ENCODE data around the gene CDHR3.

DNA sequence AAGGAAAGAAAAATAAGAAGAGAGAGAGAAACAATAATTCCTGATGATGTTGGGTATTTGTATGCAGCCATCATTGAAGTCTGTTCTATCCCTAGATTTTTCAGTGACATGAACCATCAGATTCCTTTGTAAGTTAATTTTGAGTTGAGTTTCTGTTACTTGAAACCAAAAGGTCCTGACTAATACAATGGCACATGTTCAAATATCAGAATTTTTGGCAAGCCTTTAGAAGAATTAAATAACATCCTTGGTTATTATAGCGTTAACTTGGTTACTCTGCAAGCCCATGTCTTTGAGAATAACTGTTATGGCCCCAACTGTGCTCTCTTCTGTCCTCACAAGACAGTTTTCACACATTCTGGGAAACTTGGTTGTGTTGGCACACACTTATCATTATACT lies 82.5 kb downstream of the CDHR3 start:
- TF ChIP-seq, protein P1, sequence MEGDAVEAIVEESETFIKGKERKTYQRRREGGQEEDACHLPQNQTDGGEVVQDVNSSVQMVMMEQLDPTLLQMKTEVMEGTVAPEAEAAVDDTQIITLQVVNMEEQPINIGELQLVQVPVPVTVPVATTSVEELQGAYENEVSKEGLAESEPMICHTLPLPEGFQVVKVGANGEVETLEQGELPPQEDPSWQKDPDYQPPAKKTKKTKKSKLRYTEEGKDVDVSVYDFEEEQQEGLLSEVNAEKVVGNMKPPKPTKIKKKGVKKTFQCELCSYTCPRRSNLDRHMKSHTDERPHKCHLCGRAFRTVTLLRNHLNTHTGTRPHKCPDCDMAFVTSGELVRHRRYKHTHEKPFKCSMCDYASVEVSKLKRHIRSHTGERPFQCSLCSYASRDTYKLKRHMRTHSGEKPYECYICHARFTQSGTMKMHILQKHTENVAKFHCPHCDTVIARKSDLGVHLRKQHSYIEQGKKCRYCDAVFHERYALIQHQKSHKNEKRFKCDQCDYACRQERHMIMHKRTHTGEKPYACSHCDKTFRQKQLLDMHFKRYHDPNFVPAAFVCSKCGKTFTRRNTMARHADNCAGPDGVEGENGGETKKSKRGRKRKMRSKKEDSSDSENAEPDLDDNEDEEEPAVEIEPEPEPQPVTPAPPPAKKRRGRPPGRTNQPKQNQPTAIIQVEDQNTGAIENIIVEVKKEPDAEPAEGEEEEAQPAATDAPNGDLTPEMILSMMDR (conservative IDR thresholded peaks at IDR 0.05; ENCODE audit: low read length) = no peak
- no peak for TF ChIP-seq EZH2phosphoT487 (IDR thresholded peaks at IDR 0.05; ENCODE audit: borderline replicate concordance, low read depth, low read length)

Measured in OCI-LY7 (cell line).